ENCODE results near the gene PATJ.

- no peak for TF ChIP-seq MAX (IDR thresholded peaks at IDR 0.05; ENCODE audit: low read depth)
- no peak for TF ChIP-seq ZBTB33 (IDR thresholded peaks at IDR 0.05; ENCODE audit: borderline replicate concordance, low read depth)
- TF ChIP-seq CTCF (IDR thresholded peaks at IDR 0.05): no peak
- no peak for TF ChIP-seq RAD21 (IDR thresholded peaks at IDR 0.05; ENCODE audit: low read length)
- no peak for TF ChIP-seq CHD2 (IDR thresholded peaks at IDR 0.05; ENCODE audit: low read length, partially characterized antibody)
- no peak for TF ChIP-seq REST (IDR thresholded peaks at IDR 0.05; ENCODE audit: low read depth, low read length)
- no peak for TF ChIP-seq USF2 (IDR thresholded peaks at IDR 0.05; ENCODE audit: borderline replicate concordance, low read depth, low read length)
- no peak for TF ChIP-seq NRF1 (IDR thresholded peaks at IDR 0.05; ENCODE audit: low read depth, low read length)
- no peak for TF ChIP-seq JUND (IDR thresholded peaks at IDR 0.05)
- TF ChIP-seq EP300 (IDR thresholded peaks at IDR 0.05; ENCODE audit: borderline replicate concordance in 1 of 2, low read depth in 1 of 2, low read length in 1 of 2): no peak
- no peak for TF ChIP-seq POLR2AphosphoS5 (IDR thresholded peaks at IDR 0.05; ENCODE audit: low read depth, low read length)
- TF ChIP-seq FOXM1 (IDR thresholded peaks at IDR 0.05; ENCODE audit: low read depth): no peak
- no peak for TF ChIP-seq NFIC (IDR thresholded peaks at IDR 0.05; ENCODE audit: borderline replicate concordance)
- no peak for TF ChIP-seq EZH2phosphoT487 (IDR thresholded peaks at IDR 0.05; ENCODE audit: borderline replicate concordance, low read depth)
Measured at GRCh38 chr1:61956016-61956645, 213.9 kb downstream of the PATJ start.

All from SK-N-SH (cell line).